DOHH2 (cell line): Measurements from ENCODE around the gene PITX1.
A peak's percentile ranks its signal among the peaks of the same experiment; 100 is the strongest.

ENCODE experiments used
- H3F3A ChIP-seq: fragments of 200-600 bp; sonication (generic), shearing (Covaris generic); 2 replicates; pipeline ENCODE4 v1.6.0; 2016; ENCODE audit warnings: antibody characterized with exemption, mild to moderate bottlenecking; ENCODE audit not compliant: control insufficient read depth, insufficient read depth
- H3K27ac ChIP-seq: fragments of 200-600 bp; sonication (generic); 2 replicates; pipeline ENCODE4 v1.5.1; 2014; ENCODE audit warnings: low read depth, mild to moderate bottlenecking, low read length, moderate library complexity
- H3K27me3 ChIP-seq: fragments of 200-600 bp; sonication (generic); 2 replicates; pipeline ENCODE4 v1.6.1; 2014; ENCODE audit warnings: mild to moderate bottlenecking, low read length, mixed read lengths; ENCODE audit not compliant: control insufficient read depth
- H3K36me3 ChIP-seq: fragments of 200-600 bp; sonication (generic); 2 replicates; pipeline ENCODE4 v1.6.1; 2014; ENCODE audit warnings: mild to moderate bottlenecking, low read length, moderate library complexity, mixed read lengths; ENCODE audit not compliant: control insufficient read depth
- H3K4me1 ChIP-seq: fragments of 200-600 bp; sonication (generic); 2 replicates; pipeline ENCODE4 v1.6.1; 2014; ENCODE audit warnings: mild to moderate bottlenecking, low read length, mixed read lengths; ENCODE audit not compliant: control insufficient read depth
- H3K4me2 ChIP-seq: fragments of 200-600 bp; sonication (generic); 2 replicates; pipeline ENCODE4 v1.6.0; 2014; ENCODE audit warnings: mild to moderate bottlenecking, low read length, moderate library complexity
- H3K4me3 ChIP-seq: fragments of 200-600 bp; sonication (generic); 2 replicates; pipeline ENCODE4 v1.5.1; 2014; ENCODE audit warnings: mild to moderate bottlenecking, low read length, mixed read lengths
- H3K79me2 ChIP-seq: fragments of 200-600 bp; sonication (generic); 2 replicates; pipeline ENCODE4 v1.6.1; 2014; ENCODE audit warnings: mild to moderate bottlenecking, low read length, mixed read lengths; ENCODE audit not compliant: control insufficient read depth
- H3K9me2 ChIP-seq: fragments of 200-600 bp; sonication (generic); replicated peaks from 2 replicates; pipeline ENCODE4 v1.6.1; 2014; ENCODE audit warnings: mild to moderate bottlenecking, low read length, mixed read lengths; ENCODE audit not compliant: control insufficient read depth
- H3K9me3 ChIP-seq: fragments of 200-600 bp; sonication (generic); 2 replicates; pipeline ENCODE4 v1.6.1; 2014; ENCODE audit warnings: antibody characterized with exemption, low read length, mixed read lengths; ENCODE audit not compliant: control insufficient read depth, insufficient read depth
- H4K20me1 ChIP-seq: fragments of 200-600 bp; sonication (generic); 2 replicates; pipeline ENCODE4 v1.6.0; 2014; ENCODE audit warnings: low read depth, mild to moderate bottlenecking, antibody characterized with exemption, low read length, moderate library complexity; ENCODE audit not compliant: control insufficient read depth, insufficient read depth
- CTCF ChIP-seq: fragments of 200-600 bp; sonication (generic); IDR thresholded peaks from one replicate; pipeline ENCODE4 v1.5.1; 2014; ENCODE audit warnings: antibody characterized with exemption, mild to moderate bottlenecking, low read depth, low read length; ENCODE audit not compliant: poor library complexity, severe bottlenecking
- EZH2phosphoT487 ChIP-seq: fragments of 200-600 bp; sonication (generic); IDR thresholded peaks from 2 replicates; pipeline ENCODE4 v1.6.1; 2017; ENCODE audit warnings: borderline replicate concordance, mild to moderate bottlenecking, antibody characterized with exemption, low read length, moderate library complexity, mixed read lengths

Gene PITX1

GRCh38 chr5:135034236-135034962, 371 bp upstream of the PITX1 start:
- TF ChIP-seq EZH2phosphoT487 (no peak), CTCF (no peak)
- H3K4me2 ChIP-seq, result peak overlapping the region; percentile 67

GRCh38 chr5:135032999-135033861, 798 bp downstream of the PITX1 start:
- H3F3A ChIP-seq, result no peaks in the 10 kb centered on the region
- TF ChIP-seq CTCF, result no peak
- no peak for TF ChIP-seq EZH2phosphoT487
- H3K9me3 ChIP-seq, result no peaks in the 10 kb centered on the region
- peaks cover 34% of the 10 kb centered on the region for H3K4me1 ChIP-seq
- H4K20me1 ChIP-seq, result peaks cover 7% of the 10 kb centered on the region
- peak overlapping the region; percentile 67 for H3K4me2 ChIP-seq
- no peaks in the 10 kb centered on the region for H3K9me2 ChIP-seq
- H3K27me3 ChIP-seq, result no peaks in the 10 kb centered on the region
- peaks cover 59% of the 10 kb centered on the region for H3K79me2 ChIP-seq
- H3K4me3 ChIP-seq, result peak overlapping the region; percentile 92
- H3K27ac ChIP-seq, result peak overlapping the region; percentile 74
- H3K36me3 ChIP-seq, result peaks cover 47% of the 10 kb centered on the region

More at GRCh38 chr5:135034236-135034962, 371 bp upstream of the PITX1 start:
- H3K4me1 ChIP-seq, result peaks cover 34% of the 10 kb centered on the region
- H3K27me3 ChIP-seq, result no peaks in the 10 kb centered on the region
- peak overlapping the region; percentile 92 for H3K4me3 ChIP-seq
- H3K9me2 ChIP-seq, result no peaks in the 10 kb centered on the region
- peaks cover 7% of the 10 kb centered on the region for H4K20me1 ChIP-seq
- H3K9me3 ChIP-seq, result no peaks in the 10 kb centered on the region
- H3K36me3 ChIP-seq, result peaks cover 40% of the 10 kb centered on the region
- H3K79me2 ChIP-seq, result peaks cover 52% of the 10 kb centered on the region
- peak overlapping the region; percentile 56 for H3K27ac ChIP-seq
- no peaks in the 10 kb centered on the region for H3F3A ChIP-seq

GRCh38 chr5:135032695-135032998, 1.4 kb downstream of the PITX1 start:
- peak overlapping the region; percentile 74 for H3K27ac ChIP-seq
- H3K36me3 ChIP-seq, result peaks cover 52% of the 10 kb centered on the region
- H3K4me3 ChIP-seq, result peak overlapping the region; percentile 92
- no peak for TF ChIP-seq CTCF
- TF ChIP-seq EZH2phosphoT487, result no peak
- H4K20me1 ChIP-seq, result peaks cover 7% of the 10 kb centered on the region
- H3K4me1 ChIP-seq, result peaks cover 34% of the 10 kb centered on the region
- peaks cover 64% of the 10 kb centered on the region for H3K79me2 ChIP-seq
- no peaks in the 10 kb centered on the region for H3F3A ChIP-seq
- H3K27me3 ChIP-seq, result no peaks in the 10 kb centered on the region
- no peaks in the 10 kb centered on the region for H3K9me3 ChIP-seq
- peak overlapping the region; percentile 67 for H3K4me2 ChIP-seq
- H3K9me2 ChIP-seq, result no peaks in the 10 kb centered on the region
